CD14-positive monocyte (primary cell): ENCODE data around the gene ZSWIM1. TPM values are rescaled to one million over a fixed set of nuclear protein-coding genes. Genes with fewer than 3 reads are reported as not detected.

Experiments used
- DNase-seq, 3 donors: peaks; one replicate each; pipeline ENCODE4 v3.0.0-alpha.2; 2011 to 2022
- H2AFZ ChIP-seq: 2 replicates; pipeline ENCODE4 v1.6.0; 2012; ENCODE audit warnings: mild to moderate bottlenecking, low read depth, low read length, inconsistent platforms; ENCODE audit not compliant: insufficient read depth, poor library complexity, severe bottlenecking
- H3K27ac ChIP-seq, 2 donors: 1 replicate in 1 of 2; 2 replicates in 1 of 2; pipeline ENCODE4 v1.5.1; 2012 to 2013; ENCODE audit warnings: low read length in 2 of 2, control low read depth in 1 of 2, inconsistent platforms in 1 of 2, low read depth in 1 of 2, mild to moderate bottlenecking in 1 of 2
- H3K27me3 ChIP-seq, 2 donors: one replicate each; pipeline versions ENCODE4 v1.6.0 to v1.6.1; 2011 to 2013; ENCODE audit warnings: low read length in 2 of 2; ENCODE audit not compliant: control insufficient read depth in 2 of 2, insufficient read depth in 2 of 2
- H3K36me3 ChIP-seq, 2 donors: replicated peaks in 1 of 2; 1 replicate in 1 of 2; 2 replicates in 1 of 2; pipeline versions ENCODE4 v1.5.1 to v1.6.1; 2012 to 2013; ENCODE audit warnings: low read length in 2 of 2, control low read depth in 1 of 2, inconsistent platforms in 1 of 2, mild to moderate bottlenecking in 1 of 2; ENCODE audit not compliant: insufficient read depth in 2 of 2, control insufficient read depth in 1 of 2
- H3K4me1 ChIP-seq, 2 donors: 1 replicate in 1 of 2; 2 replicates in 1 of 2; pipeline versions ENCODE4 v1.5.1 to v1.6.1; 2012 to 2013; ENCODE audit warnings: low read length in 2 of 2, control low read depth in 1 of 2, inconsistent platforms in 1 of 2, mild to moderate bottlenecking in 1 of 2, moderate library complexity in 1 of 2; ENCODE audit not compliant: insufficient read depth in 2 of 2, control insufficient read depth in 1 of 2
- H3K4me2 ChIP-seq: replicated peaks from 2 replicates; pipeline ENCODE3; 2012; ENCODE audit warnings: low read length, moderate library complexity, mild to moderate bottlenecking; ENCODE audit not compliant: poor library complexity, severe bottlenecking; ENCODE audit errors: extremely low read depth
- H3K4me3 ChIP-seq, 3 experiments: fragments of 200-600 bp in 1 of 3; sonication (generic) in 1 of 3; replicated peaks in 1 of 3; 1 replicate in 2 of 3; 2 replicates in 1 of 3; pipeline ENCODE4 v1.5.1; 2011 to 2013; ENCODE audit warnings: low read length in 3 of 3, mild to moderate bottlenecking in 3 of 3, control low read depth in 2 of 3, low read depth in 2 of 3, inconsistent platforms in 1 of 3, moderate library complexity in 1 of 3
- H3K79me2 ChIP-seq: 2 replicates; pipeline ENCODE4 v1.6.0; 2012; ENCODE audit warnings: mild to moderate bottlenecking, control low read depth, inconsistent platforms, low read length, moderate library complexity; ENCODE audit not compliant: insufficient read depth
- H3K9ac ChIP-seq: 2 replicates; pipeline ENCODE4 v1.6.0; 2017; ENCODE audit warnings: low read length, mild to moderate bottlenecking; ENCODE audit not compliant: insufficient read depth, poor library complexity, severe bottlenecking
- H3K9me3 ChIP-seq, 2 donors: replicated peaks in 1 of 2; 1 replicate in 1 of 2; 2 replicates in 1 of 2; pipeline versions ENCODE4 v1.5.1 to v1.6.1; 2012 to 2013; ENCODE audit warnings: low read length in 2 of 2, control low read depth in 1 of 2; ENCODE audit not compliant: control insufficient read depth in 1 of 2, insufficient read depth in 1 of 2
- H4K20me1 ChIP-seq: 2 replicates; pipeline ENCODE4 v1.6.0; 2012; ENCODE audit warnings: mild to moderate bottlenecking, low read length, control low read depth, moderate library complexity; ENCODE audit not compliant: insufficient read depth
- H3K27ac Mint-ChIP-seq, 7 donors: one replicate each; pipeline ENCODE4 v1.8.0; 2020; ENCODE audit warnings: mild to moderate bottlenecking in 7 of 7, mixed read lengths in 7 of 7, moderate library complexity in 6 of 7, inconsistent platforms in 2 of 7
- H3K27me3 Mint-ChIP-seq, 3 donors: one replicate each; pipeline ENCODE4 v1.8.0; 2021 to 2022; ENCODE audit warnings: low read depth in 3 of 3, mild to moderate bottlenecking in 3 of 3, mixed read lengths in 3 of 3, moderate library complexity in 3 of 3, inconsistent platforms in 1 of 3
- H3K36me3 Mint-ChIP-seq, 2 donors: one replicate each; pipeline ENCODE4 v1.8.0; 2020; ENCODE audit warnings: mixed read lengths in 2 of 2, inconsistent platforms in 1 of 2, mild to moderate bottlenecking in 1 of 2
- H3K4me1 Mint-ChIP-seq: one replicate; pipeline ENCODE4 v1.8.0; 2020; ENCODE audit warnings: mild to moderate bottlenecking, mixed read lengths
- H3K4me3 Mint-ChIP-seq, 2 donors: one replicate each; pipeline ENCODE4 v1.8.0; 2020; ENCODE audit warnings: mild to moderate bottlenecking in 2 of 2, mixed read lengths in 2 of 2, moderate library complexity in 1 of 2
- H3K9me3 Mint-ChIP-seq, 7 donors: one replicate each; pipeline ENCODE4 v1.8.0; 2020 to 2022; ENCODE audit warnings: mixed read lengths in 7 of 7, mild to moderate bottlenecking in 6 of 7, moderate library complexity in 6 of 7, inconsistent platforms in 2 of 7
- WGBS: methylation state at CpG from one replicate; pipeline ENCODE4 v1.1.5; 2013; ENCODE audit warnings: missing lambda C conversion rate; ENCODE audit not compliant: insufficient coverage; 5-methylcytosine and 5-hydroxymethylcytosine counted together
- intact Hi-C, 2 donors: fragments of 100-400 bp; cut with micrococcal nuclease; formaldehyde crosslinking; loops; one replicate each; pipeline versions ENCODE4 v1.15.0 to v1.15.1; 2023
- polyA plus RNA-seq, 3 donors: library from polyadenylated mRNA; depleted of rRNA in 1 of 3; unstranded in 2 of 3; stranded (reverse) in 1 of 3; fragments of 300-500 nt in 2 of 3; fragments of >200 nt in 1 of 3; fragmentation: Illumina TruSeq in 2 of 3; gene quantifications; 1 replicate in 2 of 3; 2 replicates in 1 of 3; pipeline ENCODE4 v1.2.3, GENCODE V29; 2012 to 2021
- TF ChIP-seq, protein P1 (sequence below): fragments of 200-600 bp; IDR thresholded peaks from one replicate; pipeline ENCODE4 v1.8.0; 2022; ENCODE audit warnings: antibody characterized with exemption, mild to moderate bottlenecking

ZSWIM1 gene
- polyA plus RNA-seq, 3 donors = 2.5 to 2.6 (median 2.5) TPM

DNA sequence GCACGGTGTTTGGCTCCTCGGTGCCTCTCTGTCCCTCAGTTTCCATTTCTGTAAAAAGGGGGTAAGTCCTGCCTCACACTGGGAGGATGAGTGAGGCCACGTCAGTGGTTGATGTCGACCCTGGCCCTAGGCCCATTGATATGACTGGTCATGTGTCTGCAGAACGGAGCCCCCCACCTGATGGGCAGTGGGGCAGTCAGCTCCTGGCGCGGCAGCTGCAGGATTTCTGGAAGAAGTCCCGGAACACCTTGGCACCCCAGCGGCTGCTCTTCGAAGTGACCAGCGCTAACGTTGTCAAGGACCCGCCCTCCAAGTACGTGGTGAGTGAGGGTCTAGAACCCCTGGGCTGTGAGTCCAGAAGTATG is 46.2 kb upstream of the ZSWIM1 start:
- 96% methylated on average over 13 of the region's 14 CpGs for WGBS
- Histone ChIP-seq H3K4me3 (peak overlapping the region in 1 of 3 experiments; percentile 84), H3K9ac (peak overlapping the region; percentile 83)

DNA sequence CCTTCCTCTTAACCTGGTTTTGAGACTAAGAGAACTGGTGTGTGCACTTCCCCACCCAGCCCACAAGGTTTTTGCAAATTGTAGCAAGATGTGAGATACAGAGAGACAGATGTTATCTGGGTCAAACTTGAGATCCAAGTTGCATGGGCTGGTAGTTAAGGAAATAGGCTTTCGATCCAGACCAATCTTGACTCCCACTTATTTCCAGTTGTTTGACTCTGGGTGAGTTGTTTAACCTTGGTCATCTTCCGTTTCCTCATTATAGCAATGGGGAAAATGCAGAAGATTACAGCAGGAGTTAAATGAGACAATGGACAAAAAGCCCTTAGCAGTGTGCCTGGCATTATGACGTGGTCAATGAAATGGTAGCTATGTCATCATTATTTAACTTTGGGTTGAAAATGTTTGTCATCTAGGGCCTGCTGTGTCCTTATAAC is 45.7 kb upstream of the ZSWIM1 start:
- peak in 1 of 3 donors; percentile 31 for DNase-seq
- intact Hi-C loops = no loop called here
- H3K27ac ChIP-seq = peak overlapping the region in 1 of 2 donors; percentile 82

More for the DNA sequence above, 46.2 kb upstream of the ZSWIM1 start:
- intact Hi-C loops = no loop called here
- Mint-ChIP-seq H3K4me3 (peak overlapping the region; percentile 80 to 88), H3K36me3 (peaks cover 12 to 42% of the 10 kb centered on the region in 2 donors), H3K9me3 (peaks cover 0 to 1% (median 0%) of the 10 kb centered on the region in 7 donors), H3K27me3 (no peaks in the 10 kb centered on the region), H3K27ac (peak overlapping the region; percentile 35 to 96 (median 58)), H3K4me1 (peaks cover 56% of the 10 kb centered on the region)
- Histone ChIP-seq H3K4me2 (peak overlapping the region; percentile 92), H2AFZ (peak overlapping the region; percentile 87), H3K9me3 (no peaks in the 10 kb centered on the region), H3K36me3 (peaks cover under 1 to 27% of the 10 kb centered on the region in 2 donors), H3K4me1 (peaks cover 49 to 58% of the 10 kb centered on the region in 2 donors), H3K27me3 (no peaks in the 10 kb centered on the region), H4K20me1 (peaks cover 3% of the 10 kb centered on the region), H3K27ac (peak overlapping the region in 1 of 2 donors; percentile 82), H3K79me2 (peaks cover 14% of the 10 kb centered on the region)
- TF ChIP-seq, protein P1, sequence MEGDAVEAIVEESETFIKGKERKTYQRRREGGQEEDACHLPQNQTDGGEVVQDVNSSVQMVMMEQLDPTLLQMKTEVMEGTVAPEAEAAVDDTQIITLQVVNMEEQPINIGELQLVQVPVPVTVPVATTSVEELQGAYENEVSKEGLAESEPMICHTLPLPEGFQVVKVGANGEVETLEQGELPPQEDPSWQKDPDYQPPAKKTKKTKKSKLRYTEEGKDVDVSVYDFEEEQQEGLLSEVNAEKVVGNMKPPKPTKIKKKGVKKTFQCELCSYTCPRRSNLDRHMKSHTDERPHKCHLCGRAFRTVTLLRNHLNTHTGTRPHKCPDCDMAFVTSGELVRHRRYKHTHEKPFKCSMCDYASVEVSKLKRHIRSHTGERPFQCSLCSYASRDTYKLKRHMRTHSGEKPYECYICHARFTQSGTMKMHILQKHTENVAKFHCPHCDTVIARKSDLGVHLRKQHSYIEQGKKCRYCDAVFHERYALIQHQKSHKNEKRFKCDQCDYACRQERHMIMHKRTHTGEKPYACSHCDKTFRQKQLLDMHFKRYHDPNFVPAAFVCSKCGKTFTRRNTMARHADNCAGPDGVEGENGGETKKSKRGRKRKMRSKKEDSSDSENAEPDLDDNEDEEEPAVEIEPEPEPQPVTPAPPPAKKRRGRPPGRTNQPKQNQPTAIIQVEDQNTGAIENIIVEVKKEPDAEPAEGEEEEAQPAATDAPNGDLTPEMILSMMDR = no peak
- DNase-seq = no peak

More for the DNA sequence above, 45.7 kb upstream of the ZSWIM1 start:
- Histone ChIP-seq H3K79me2 (peaks cover 14% of the 10 kb centered on the region), H3K27me3 (no peaks in the 10 kb centered on the region), H3K4me3 (peak overlapping the region in 1 of 3 experiments; percentile 84), H2AFZ (no peak overlapping the region), H3K4me2 (peak overlapping the region; percentile 92), H3K9me3 (no peaks in the 10 kb centered on the region), H3K36me3 (peaks cover 6 to 32% of the 10 kb centered on the region in 2 donors), H3K9ac (no peak overlapping the region), H3K4me1 (peaks cover 49 to 58% of the 10 kb centered on the region in 2 donors), H4K20me1 (peaks cover 3% of the 10 kb centered on the region)
- TF ChIP-seq, protein P1 = no peak
- Mint-ChIP-seq H3K4me1 (peaks cover 53% of the 10 kb centered on the region), H3K27me3 (no peaks in the 10 kb centered on the region), H3K9me3 (peaks cover 0 to 1% (median 0%) of the 10 kb centered on the region in 7 donors), H3K36me3 (peaks cover 17 to 47% of the 10 kb centered on the region in 2 donors), H3K4me3 (peak overlapping the region in 1 of 2 donors; percentile 88), H3K27ac (peak overlapping the region in 6 of 7 donors; percentile 21 to 85 (median 43))
- WGBS = 90% methylated on average over 1 of the region's 3 CpGs
